Gastroesophageal sphincter (tissue), 4 donors: ENCODE results near the gene IL17B. TPM values are rescaled to one million over a fixed set of nuclear protein-coding genes. Genes with fewer than 3 reads are reported as not detected.

Source experiments
- ATAC-seq: fragments of 150-250 bp; one replicate; pipeline ENCODE4 v1.9.1; 2016; ENCODE audit warnings: mild to moderate bottlenecking, moderate library complexity
- H3K27ac ChIP-seq, 4 donors: fragments of 200-600 bp; sonication (generic) in 3 of 4; 1 replicate in 3 of 4; 2 replicates in 1 of 4; pipeline ENCODE4 v1.5.1; 2016 to 2019
- H3K27me3 ChIP-seq: fragments of 200-600 bp; sonication (generic); one replicate; pipeline ENCODE4 v1.5.1; 2019
- H3K36me3 ChIP-seq, 2 donors: fragments of 200-600 bp; sonication (generic); one replicate each; pipeline ENCODE4 v1.5.1; 2019; ENCODE audit warnings: control low read depth in 1 of 2
- H3K4me1 ChIP-seq, 3 donors: fragments of 200-600 bp; sonication (generic); 1 replicate in 2 of 3; 2 replicates in 1 of 3; pipeline ENCODE4 v1.5.1; 2016 to 2019; ENCODE audit warnings: control low read depth in 2 of 3
- H3K4me3 ChIP-seq, 2 donors: fragments of 200-600 bp; sonication (generic); one replicate each; pipeline ENCODE4 v1.5.1; 2019; ENCODE audit warnings: mild to moderate bottlenecking in 1 of 2, moderate library complexity in 1 of 2
- H3K9me3 ChIP-seq, 3 donors: fragments of 200-600 bp; sonication (generic); one replicate each; pipeline ENCODE4 v1.5.1; 2017 to 2019; ENCODE audit warnings: control low read depth in 2 of 3
- EP300 ChIP-seq: sonication (generic); formaldehyde crosslinking; IDR thresholded peaks from one replicate; pipeline ENCODE4 v1.6.1; 2017; ENCODE audit warnings: antibody characterized with exemption, mild to moderate bottlenecking
- POLR2A ChIP-seq, 2 donors: fragments of 450-650 bp; IDR thresholded peaks; one replicate each; pipeline ENCODE4 v1.6.1; 2017; ENCODE audit warnings: antibody characterized with exemption in 2 of 2, mild to moderate bottlenecking in 2 of 2, moderate library complexity in 1 of 2
- POLR2AphosphoS5 ChIP-seq: sonication (generic); formaldehyde crosslinking; IDR thresholded peaks from one replicate; pipeline ENCODE4 v1.6.1; 2017; ENCODE audit warnings: antibody characterized with exemption
- WGBS, 2 donors: methylation state at CpG; one replicate each; pipeline ENCODE4 v1.1.5; 2018; ENCODE audit warnings: low coverage in 1 of 2; 5-methylcytosine and 5-hydroxymethylcytosine counted together
- total RNA-seq, 4 donors: library from RNA; depleted of rRNA; stranded (reverse); fragments of >200 nt; gene quantifications; one replicate each; pipeline ENCODE4 v1.1.0, GENCODE V29; 2016
- TF ChIP-seq, protein P1 (sequence below), 4 experiments: fragments of 200-600 bp in 2 of 4; fragments of 450-650 bp in 2 of 4; sonication (generic) in 1 of 4; IDR thresholded peaks; one replicate each; pipeline ENCODE4 v1.5.1; 2017 to 2019; ENCODE audit warnings: antibody characterized with exemption in 4 of 4, mild to moderate bottlenecking in 2 of 4, moderate library complexity in 2 of 4

IL17B gene
- total RNA-seq, 4 donors from 2014 or later = 2.3 to 7.2 (median 4.0) TPM

DNA sequence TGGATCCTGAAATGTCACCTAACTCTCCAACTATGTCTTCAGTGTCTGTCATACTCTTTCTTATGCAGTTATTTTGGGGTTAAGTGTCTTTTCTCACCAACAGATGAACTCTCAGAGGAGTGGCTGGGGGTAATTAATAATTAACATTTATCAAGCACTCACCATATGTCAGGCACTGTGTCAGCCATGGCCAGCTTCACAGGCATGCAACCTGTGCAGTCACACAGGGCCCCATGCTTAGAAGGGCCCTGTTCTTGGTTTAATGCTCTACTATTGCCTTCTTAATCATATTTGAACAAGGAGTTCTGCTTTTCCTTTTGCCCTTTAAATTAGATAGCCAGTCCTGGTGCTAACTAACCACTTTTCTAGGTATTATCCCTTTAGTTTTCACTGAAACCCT lies 37.2 kb downstream of the IL17B start:
- TF ChIP-seq POLR2A (IDR thresholded peaks at IDR 0.05) (no peak), POLR2AphosphoS5 (no peak), EP300 (no peak)
- TF ChIP-seq, protein P1, sequence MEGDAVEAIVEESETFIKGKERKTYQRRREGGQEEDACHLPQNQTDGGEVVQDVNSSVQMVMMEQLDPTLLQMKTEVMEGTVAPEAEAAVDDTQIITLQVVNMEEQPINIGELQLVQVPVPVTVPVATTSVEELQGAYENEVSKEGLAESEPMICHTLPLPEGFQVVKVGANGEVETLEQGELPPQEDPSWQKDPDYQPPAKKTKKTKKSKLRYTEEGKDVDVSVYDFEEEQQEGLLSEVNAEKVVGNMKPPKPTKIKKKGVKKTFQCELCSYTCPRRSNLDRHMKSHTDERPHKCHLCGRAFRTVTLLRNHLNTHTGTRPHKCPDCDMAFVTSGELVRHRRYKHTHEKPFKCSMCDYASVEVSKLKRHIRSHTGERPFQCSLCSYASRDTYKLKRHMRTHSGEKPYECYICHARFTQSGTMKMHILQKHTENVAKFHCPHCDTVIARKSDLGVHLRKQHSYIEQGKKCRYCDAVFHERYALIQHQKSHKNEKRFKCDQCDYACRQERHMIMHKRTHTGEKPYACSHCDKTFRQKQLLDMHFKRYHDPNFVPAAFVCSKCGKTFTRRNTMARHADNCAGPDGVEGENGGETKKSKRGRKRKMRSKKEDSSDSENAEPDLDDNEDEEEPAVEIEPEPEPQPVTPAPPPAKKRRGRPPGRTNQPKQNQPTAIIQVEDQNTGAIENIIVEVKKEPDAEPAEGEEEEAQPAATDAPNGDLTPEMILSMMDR (IDR thresholded peaks at IDR 0.05) = no peak
- Histone ChIP-seq H3K4me3 (no peak overlapping the region), H3K4me1 (peaks cover 0 to 23% (median 0%) of the 10 kb centered on the region in 3 donors), H3K27ac (no peak overlapping the region), H3K27me3 (no peaks in the 10 kb centered on the region), H3K36me3 (peaks cover 0 to 39% of the 10 kb centered on the region in 2 donors), H3K9me3 (no peaks in the 10 kb centered on the region)
- no peak for ATAC-seq

DNA sequence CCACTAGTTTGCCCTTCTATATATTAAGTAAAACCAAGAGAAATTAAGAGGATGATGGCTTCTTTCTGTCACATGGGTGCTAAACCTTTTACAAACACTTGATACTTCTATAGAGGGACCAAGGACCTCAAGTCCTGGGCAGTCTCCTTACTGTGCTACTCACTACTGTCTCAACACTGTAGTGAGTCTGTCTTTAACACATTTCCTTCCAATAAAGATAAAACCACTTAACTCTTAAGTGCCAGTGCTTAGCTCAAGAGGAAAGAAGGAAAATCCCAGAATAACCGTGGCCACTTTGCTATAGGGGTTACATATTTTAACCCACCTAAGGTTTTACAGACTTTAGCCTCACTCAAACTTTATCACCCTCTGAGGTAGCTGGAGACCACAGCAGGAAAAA lies 38.2 kb downstream of the IL17B start:
- Histone ChIP-seq H3K27me3 (no peaks in the 10 kb centered on the region), H3K36me3 (peaks cover 0 to 48% of the 10 kb centered on the region in 2 donors), H3K4me3 (no peak overlapping the region), H3K27ac (no peak overlapping the region), H3K9me3 (no peaks in the 10 kb centered on the region), H3K4me1 (peaks cover 0 to 14% (median 0%) of the 10 kb centered on the region in 3 donors)
- no peak for ATAC-seq
- WGBS, 2 donors = 55 to 100% methylated on average over 1 of the region's 1 CpG
- TF ChIP-seq POLR2A (IDR thresholded peaks at IDR 0.05) (no peak), EP300 (no peak), POLR2AphosphoS5 (no peak)
- TF ChIP-seq, protein P1 (IDR thresholded peaks at IDR 0.05) = no peak

DNA sequence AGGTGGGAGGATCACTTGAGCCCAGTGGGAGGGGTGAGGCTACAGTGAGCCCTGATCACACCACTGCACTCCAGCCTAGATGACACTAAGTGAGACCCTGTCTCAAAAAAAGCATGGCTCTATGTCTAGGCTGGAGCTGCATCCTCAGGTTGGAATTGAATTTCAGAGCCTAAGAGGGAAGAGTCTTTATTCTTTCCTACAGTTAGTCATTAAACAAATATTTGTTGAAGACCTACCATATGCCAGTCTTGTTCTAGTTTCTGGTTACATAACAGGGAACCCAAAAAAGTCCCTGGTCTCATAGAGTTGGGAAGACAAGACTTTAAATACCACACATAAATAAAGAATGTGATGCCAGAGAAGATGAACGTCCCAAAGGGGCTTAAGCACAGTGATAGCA lies 40.7 kb downstream of the IL17B start:
- TF ChIP-seq, protein P1 (IDR thresholded peaks at IDR 0.05) = no peak
- no peak for TF ChIP-seq POLR2A (IDR thresholded peaks at IDR 0.05)
- no peak for TF ChIP-seq POLR2AphosphoS5
- no peak for TF ChIP-seq EP300
- ATAC-seq = no peak
- Histone ChIP-seq H3K27me3 (no peaks in the 10 kb centered on the region), H3K9me3 (no peaks in the 10 kb centered on the region), H3K36me3 (peaks cover 0 to 70% of the 10 kb centered on the region in 2 donors), H3K27ac (no peak overlapping the region), H3K4me3 (no peak overlapping the region), H3K4me1 (no peaks in the 10 kb centered on the region)
- 38 to 40% methylated on average over 1 of the region's 1 CpG for WGBS, 2 donors

DNA sequence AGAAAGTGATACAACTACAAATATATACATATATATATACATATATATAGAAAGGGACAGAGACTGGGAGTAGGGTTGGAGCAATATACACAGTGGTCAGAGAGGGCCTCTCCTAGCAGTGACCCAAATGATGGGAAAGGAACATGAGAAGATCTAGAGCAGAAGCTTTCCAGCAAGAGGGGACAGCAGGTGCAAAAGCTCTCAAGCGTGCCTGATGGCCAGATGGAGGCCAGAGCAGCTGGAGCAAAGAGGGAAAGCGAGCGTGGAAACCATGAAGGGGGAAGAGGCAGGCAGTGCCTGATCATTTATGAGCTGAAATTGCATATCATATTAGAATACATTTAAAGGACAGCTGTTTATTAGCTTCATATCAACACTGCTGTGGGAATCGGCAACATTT lies 41.4 kb downstream of the IL17B start:
- Histone ChIP-seq H3K4me1 (no peaks in the 10 kb centered on the region), H3K27me3 (no peaks in the 10 kb centered on the region), H3K36me3 (peaks cover 0 to 76% of the 10 kb centered on the region in 2 donors), H3K27ac (no peak overlapping the region), H3K4me3 (no peak overlapping the region), H3K9me3 (no peaks in the 10 kb centered on the region)
- no peak for ATAC-seq
- TF ChIP-seq POLR2AphosphoS5 = no peak
- TF ChIP-seq, protein P1 (IDR thresholded peaks at IDR 0.05) = no peak
- 72 to 73% methylated on average over 4 of the region's 4 CpGs for WGBS, 2 donors

DNA sequence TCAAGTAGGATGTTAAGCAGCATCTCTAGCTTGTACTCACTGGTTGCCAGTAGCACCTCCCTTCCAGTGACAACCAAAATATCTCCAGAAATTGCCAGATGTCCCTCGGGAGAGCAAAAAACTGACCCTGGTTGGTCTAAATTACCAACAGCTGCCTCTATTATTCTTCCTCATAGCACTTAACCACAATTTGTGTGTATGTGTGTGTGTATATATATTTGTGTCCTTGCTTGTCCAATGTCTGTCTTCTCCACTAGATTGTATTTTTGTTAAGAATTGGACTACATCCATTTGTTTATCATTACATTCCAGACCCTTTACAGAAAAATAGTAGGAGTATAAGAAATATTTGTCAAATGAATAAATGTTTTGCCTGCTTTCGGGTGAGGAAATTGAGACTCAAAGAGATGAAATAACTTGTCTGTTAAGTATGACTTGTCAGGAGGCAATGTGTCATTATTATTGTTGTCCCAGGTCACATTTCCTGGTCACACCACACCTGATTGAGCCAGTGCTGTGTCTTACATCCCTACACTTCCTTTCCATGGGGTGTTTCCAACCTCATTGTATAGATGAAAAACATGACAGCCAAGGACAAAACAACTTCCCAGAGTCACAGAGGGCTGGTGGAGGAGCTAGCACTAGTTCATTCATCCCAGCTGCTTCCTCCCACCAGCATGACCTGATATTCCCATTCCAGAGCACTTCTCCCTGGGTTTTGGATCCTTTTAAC lies 45.2 kb downstream of the IL17B start:
- no peak for ATAC-seq
- no peaks in the 10 kb centered on the region for H3K27me3 ChIP-seq
- WGBS, 2 donors = 58 to 66% methylated on average over 2 of the region's 2 CpGs
- no peaks in the 10 kb centered on the region for H3K9me3 ChIP-seq
- no peaks in the 10 kb centered on the region for H3K4me1 ChIP-seq
- no peak overlapping the region for H3K27ac ChIP-seq
- peaks cover 0 to 87% of the 10 kb centered on the region in 2 donors for H3K36me3 ChIP-seq
- TF ChIP-seq POLR2A (IDR thresholded peaks at IDR 0.05) (no peak), EP300 (no peak)
- no peak overlapping the region for H3K4me3 ChIP-seq
